Neural crest cell (in vitro differentiated cells): ENCODE results near the gene RSF1. TPM values are rescaled to one million over a fixed set of nuclear protein-coding genes. Genes with fewer than 3 reads are reported as not detected.

Experiments used
- DNase-seq: peaks from one replicate; pipeline ENCODE4 v3.0.0; 2021; ENCODE audit warnings: low read depth, mixed read lengths, low spot score
- H3K27ac Mint-ChIP-seq: one replicate; pipeline ENCODE4 v1.8.0; 2021; ENCODE audit warnings: mild to moderate bottlenecking, mixed read lengths; ENCODE audit not compliant: unreplicated experiment
- H3K27me3 Mint-ChIP-seq: 2 replicates; pipeline ENCODE4 v1.8.0; 2021; ENCODE audit warnings: low read depth, mild to moderate bottlenecking, mixed read lengths
- H3K36me3 Mint-ChIP-seq: 2 replicates; pipeline ENCODE4 v1.8.0; 2021; ENCODE audit warnings: low read depth, mild to moderate bottlenecking, mixed read lengths
- H3K4me1 Mint-ChIP-seq: 2 replicates; pipeline ENCODE4 v1.8.0; 2021; ENCODE audit warnings: mixed read lengths
- H3K4me3 Mint-ChIP-seq: one replicate; pipeline ENCODE4 v1.8.0; 2021; ENCODE audit warnings: mild to moderate bottlenecking, mixed read lengths
- H3K9me3 Mint-ChIP-seq: 2 replicates; pipeline ENCODE4 v1.8.0; 2021; ENCODE audit warnings: mixed read lengths
- total RNA-seq: library from RNA; stranded (reverse); gene quantifications from 2 replicates; pipeline ENCODE4 v1.2.1, GENCODE V29; 2021
- TF ChIP-seq, protein P1 (sequence below): fragments of 200-600 bp; sonication (generic); conservative IDR thresholded peaks from 2 replicates; pipeline ENCODE4 v1.5.0; 2021; ENCODE audit warnings: antibody characterized with exemption, mild to moderate bottlenecking

RSF1 gene
- total RNA-seq, 1 donor from 2014 or later = 85.4 TPM

- peaks cover 16% of the 10 kb centered on the region for H3K36me3 Mint-ChIP-seq
- no peak overlapping the region for H3K4me3 Mint-ChIP-seq
- no peak for DNase-seq
- no peaks in the 10 kb centered on the region for H3K9me3 Mint-ChIP-seq
- no peak overlapping the region for H3K27ac Mint-ChIP-seq
- TF ChIP-seq, protein P1, sequence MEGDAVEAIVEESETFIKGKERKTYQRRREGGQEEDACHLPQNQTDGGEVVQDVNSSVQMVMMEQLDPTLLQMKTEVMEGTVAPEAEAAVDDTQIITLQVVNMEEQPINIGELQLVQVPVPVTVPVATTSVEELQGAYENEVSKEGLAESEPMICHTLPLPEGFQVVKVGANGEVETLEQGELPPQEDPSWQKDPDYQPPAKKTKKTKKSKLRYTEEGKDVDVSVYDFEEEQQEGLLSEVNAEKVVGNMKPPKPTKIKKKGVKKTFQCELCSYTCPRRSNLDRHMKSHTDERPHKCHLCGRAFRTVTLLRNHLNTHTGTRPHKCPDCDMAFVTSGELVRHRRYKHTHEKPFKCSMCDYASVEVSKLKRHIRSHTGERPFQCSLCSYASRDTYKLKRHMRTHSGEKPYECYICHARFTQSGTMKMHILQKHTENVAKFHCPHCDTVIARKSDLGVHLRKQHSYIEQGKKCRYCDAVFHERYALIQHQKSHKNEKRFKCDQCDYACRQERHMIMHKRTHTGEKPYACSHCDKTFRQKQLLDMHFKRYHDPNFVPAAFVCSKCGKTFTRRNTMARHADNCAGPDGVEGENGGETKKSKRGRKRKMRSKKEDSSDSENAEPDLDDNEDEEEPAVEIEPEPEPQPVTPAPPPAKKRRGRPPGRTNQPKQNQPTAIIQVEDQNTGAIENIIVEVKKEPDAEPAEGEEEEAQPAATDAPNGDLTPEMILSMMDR = no peak
- no peaks in the 10 kb centered on the region for H3K27me3 Mint-ChIP-seq
- H3K4me1 Mint-ChIP-seq = no peaks in the 10 kb centered on the region
These were observed 97.5 kb downstream of the RSF1 start for GRCh38 chr11:77723024-77723423.

DNA sequence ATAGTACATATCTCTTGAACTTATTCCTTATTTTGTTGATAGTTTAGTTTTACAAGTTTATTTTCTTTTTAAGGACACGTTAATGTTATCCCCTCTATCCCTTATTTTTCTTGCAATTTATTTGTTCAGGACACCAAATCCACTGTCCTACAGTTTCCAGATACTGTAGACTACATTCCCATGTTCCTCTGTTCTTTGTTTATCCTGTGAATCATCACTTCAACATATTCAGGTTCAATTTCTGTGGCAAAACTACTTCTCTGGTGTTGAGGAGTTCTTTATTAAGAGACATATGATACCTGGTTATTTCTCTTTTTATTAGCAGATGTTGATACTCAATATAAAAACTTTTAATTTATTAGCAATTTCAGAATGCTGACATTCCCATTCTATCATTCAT is 110.2 kb downstream of the RSF1 start:
- TF ChIP-seq, protein P1 = no peak
- no peak overlapping the region for H3K4me3 Mint-ChIP-seq
- no peaks in the 10 kb centered on the region for H3K4me1 Mint-ChIP-seq
- H3K36me3 Mint-ChIP-seq = peaks cover 4% of the 10 kb centered on the region
- no peak for DNase-seq
- H3K9me3 Mint-ChIP-seq = no peaks in the 10 kb centered on the region
- no peaks in the 10 kb centered on the region for H3K27me3 Mint-ChIP-seq
- no peak overlapping the region for H3K27ac Mint-ChIP-seq

DNA sequence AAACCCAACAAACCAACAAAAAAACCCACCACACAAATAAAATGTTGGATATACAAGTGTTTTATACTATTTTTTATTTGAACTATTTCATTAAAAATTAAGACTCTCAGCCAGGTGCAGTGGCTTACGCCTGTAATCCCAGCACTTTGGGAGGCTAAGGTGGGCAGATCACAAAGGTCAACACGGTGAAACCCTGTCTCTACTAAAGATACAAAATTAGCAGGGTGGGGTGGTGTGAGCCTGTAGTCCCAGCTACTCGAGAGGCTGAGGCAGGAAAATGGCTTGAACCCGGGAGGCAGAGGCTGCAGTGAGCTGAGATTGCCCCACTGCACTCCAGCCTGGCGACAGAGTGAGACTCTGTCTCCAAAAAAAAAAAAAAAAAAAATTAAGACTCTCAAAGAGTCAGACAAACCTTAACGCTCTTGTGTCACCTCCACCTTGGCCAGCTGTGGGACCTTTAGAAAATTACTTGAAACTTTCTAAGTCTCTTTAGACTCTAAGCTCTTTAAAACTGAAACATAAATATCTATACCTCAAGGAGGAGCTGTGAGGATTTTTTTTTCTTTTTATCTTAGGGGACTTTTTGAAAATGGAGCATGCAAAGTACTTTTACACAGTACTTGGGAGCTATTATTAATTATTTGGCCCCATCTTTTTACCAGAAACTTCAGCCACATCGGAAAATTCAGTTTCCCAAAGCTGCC is 114.5 kb downstream of the RSF1 start:
- H3K27me3 Mint-ChIP-seq = no peaks in the 10 kb centered on the region
- TF ChIP-seq, protein P1 = no peak
- no peaks in the 10 kb centered on the region for H3K4me1 Mint-ChIP-seq
- no peak overlapping the region for H3K27ac Mint-ChIP-seq
- H3K36me3 Mint-ChIP-seq = peaks cover 18% of the 10 kb centered on the region
- no peaks in the 10 kb centered on the region for H3K9me3 Mint-ChIP-seq
- no peak overlapping the region for H3K4me3 Mint-ChIP-seq
- no peak for DNase-seq

- Mint-ChIP-seq H3K9me3 (no peaks in the 10 kb centered on the region), H3K27ac (no peak overlapping the region), H3K4me3 (no peak overlapping the region), H3K36me3 (peaks cover 22% of the 10 kb centered on the region), H3K4me1 (no peaks in the 10 kb centered on the region), H3K27me3 (no peaks in the 10 kb centered on the region)
- TF ChIP-seq, protein P1 = no peak
- no peak for DNase-seq
These were observed 115.2 kb downstream of the RSF1 start for GRCh38 chr11:77705195-77705875.

DNA sequence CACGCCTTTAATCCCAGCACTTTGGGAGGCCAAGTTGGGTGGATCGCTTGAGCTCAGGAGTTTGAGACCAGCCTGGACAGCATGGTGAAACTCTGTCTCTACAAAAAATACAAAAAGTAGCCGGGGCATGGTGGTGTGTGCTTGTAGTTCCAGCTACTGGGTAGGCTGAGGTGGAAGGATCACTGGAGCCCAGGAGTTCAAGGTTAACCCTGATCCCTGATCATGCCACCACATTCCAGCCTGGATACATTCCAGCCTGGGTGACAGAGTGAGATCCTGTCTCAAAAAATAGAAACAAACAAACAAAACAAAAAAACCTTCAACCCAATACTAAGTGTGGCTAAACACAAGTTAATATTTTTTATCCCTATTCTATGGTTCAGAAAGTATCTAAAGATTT is 116.5 kb downstream of the RSF1 start:
- Mint-ChIP-seq H3K27me3 (no peaks in the 10 kb centered on the region), H3K9me3 (no peaks in the 10 kb centered on the region), H3K36me3 (peaks cover 25% of the 10 kb centered on the region), H3K4me1 (no peaks in the 10 kb centered on the region), H3K4me3 (no peak overlapping the region), H3K27ac (no peak overlapping the region)
- TF ChIP-seq, protein P1 = no peak
- no peak for DNase-seq
